ENCODE measurements around the gene CENPU.

GRCh38 chr4:184653650-184654049, 80.2 kb downstream of the CENPU start:
- TF ChIP-seq CTCF (tag by site-specific recombination; IDR thresholded peaks at IDR 0.05) (no peak), SP3 (tag by site-specific recombination; IDR thresholded peaks at IDR 0.05) (no peak), ZBTB11 (tag by site-specific recombination; conservative IDR thresholded peaks at IDR 0.05; ENCODE audit: low read depth) (no peak), REST (tag by site-specific recombination; IDR thresholded peaks at IDR 0.05) (no peak), ZNF274 (IDR thresholded peaks at IDR 0.05; ENCODE audit: low read length) (no peak), ZNF274 (tag by site-specific recombination; IDR thresholded peaks at IDR 0.05; ENCODE audit: borderline replicate concordance) (no peak), ZNF354C (tag by site-specific recombination; IDR thresholded peaks at IDR 0.05; ENCODE audit: borderline replicate concordance, low read depth) (no peak), TSHZ1 (tag by site-specific recombination; IDR thresholded peaks at IDR 0.05; ENCODE audit: borderline replicate concordance) (no peak), ZNF658 (tag by site-specific recombination; IDR thresholded peaks at IDR 0.05) (no peak), ZBTB8A (tag by site-specific recombination; IDR thresholded peaks at IDR 0.05) (no peak), ZNF174 (tag by site-specific recombination; IDR thresholded peaks at IDR 0.05) (no peak), ELK4 (IDR thresholded peaks at IDR 0.05; ENCODE audit: borderline replicate concordance, low read depth, low read length) (no peak), PATZ1 (tag by site-specific recombination; IDR thresholded peaks at IDR 0.05) (no peak), ZNF266 (tag by site-specific recombination; IDR thresholded peaks at IDR 0.05; ENCODE audit: low read depth) (no peak)

Data from HEK293 (cell line).